AG04450 (cell line): ENCODE data around the gene ABLIM3. TPM values are rescaled to one million over a fixed set of nuclear protein-coding genes. Genes with fewer than 3 reads are reported as not detected.

Experiments used
- CTCF ChIA-PET: fragments of 300-600, 350-600 bp; formaldehyde crosslinking; extraction: SDS; loops from one replicate; lab custom pipeline; 2022; ENCODE audit warnings: antibody characterized with exemption, inconsistent platforms; lab: Charles Lee
- POLR2A ChIA-PET: fragments of 350-600 bp; formaldehyde crosslinking; extraction: SDS; loops from one replicate; lab custom pipeline; 2021; ENCODE audit warnings: antibody characterized with exemption, inconsistent platforms; lab: Yijun Ruan, JAX
- DNase-seq: peaks from one replicate; pipeline ENCODE4 v3.0.0-alpha.2; 2011; ENCODE audit warnings: low read depth, low spot score
- H3K27ac ChIP-seq: one replicate; pipeline ENCODE4 v1.5.1; 2012; ENCODE audit warnings: low read depth, low read length, control low read depth
- H3K27me3 ChIP-seq: one replicate; pipeline ENCODE4 v1.6.0; 2012; ENCODE audit warnings: low read length; ENCODE audit not compliant: control insufficient read depth, insufficient read depth
- H3K4me3 ChIP-seq: 2 replicates; pipeline ENCODE4 v1.5.1; 2011; ENCODE audit warnings: mild to moderate bottlenecking, low read depth, low read length, control low read depth
- H3K9me3 ChIP-seq: 2 replicates; pipeline ENCODE4 v1.5.1; 2012; ENCODE audit warnings: low read length; ENCODE audit not compliant: control insufficient read depth, insufficient read depth
- CTCF ChIP-seq: IDR thresholded peaks from 2 replicates; pipeline ENCODE4 v1.5.1; 2011; ENCODE audit warnings: low read depth, low read length, control low read depth, inconsistent platforms
- polyA plus RNA-seq: library from polyadenylated mRNA; depleted of rRNA; stranded (reverse); fragments of >200 nt; gene quantifications from 2 replicates; pipeline ENCODE4 v1.2.3, GENCODE V29; 2011

ABLIM3 gene
- polyA plus RNA-seq, 1 experiment = 52.6 TPM

GRCh38 chr5:149280124-149280523 lies 138.8 kb downstream of the ABLIM3 start:
- H3K9me3 ChIP-seq = no peaks in the 10 kb centered on the region
- no peak overlapping the region for H3K27ac ChIP-seq
- TF ChIP-seq CTCF = 0 out of 2 replicates have a peak, but pooled peaks have one; percentile 2
- ChIA-PET POLR2A (no interaction called here), CTCF (interaction anchor here (0.6 to 1.9 kb wide), 4 partner anchors 11 to 549 kb away, joined by 3 to 11 read pairs (median 4); no protein-coding TSS in a partner anchor)
- DNase-seq = no peak
- H3K4me3 ChIP-seq = no peak overlapping the region
- no peaks in the 10 kb centered on the region for H3K27me3 ChIP-seq

- Histone ChIP-seq H3K9me3 (no peaks in the 10 kb centered on the region), H3K27ac (no peak overlapping the region), H3K27me3 (no peaks in the 10 kb centered on the region), H3K4me3 (no peak overlapping the region)
- ChIA-PET CTCF (interaction anchor here (1.9 kb wide), 1 partner anchor 11 kb away, joined by 11 read pairs; no protein-coding TSS in a partner anchor), POLR2A (no interaction called here)
- no peak for TF ChIP-seq CTCF
- no peak for DNase-seq
Observed at GRCh38 chr5:149280802-149281201, 139.5 kb downstream of the ABLIM3 start.

GRCh38 chr5:149282027-149282965 lies 141.0 kb downstream of the ABLIM3 start:
- Histone ChIP-seq H3K27me3 (no peaks in the 10 kb centered on the region), H3K27ac (no peak overlapping the region), H3K4me3 (no peak overlapping the region), H3K9me3 (no peaks in the 10 kb centered on the region)
- POLR2A ChIA-PET = no interaction called here
- TF ChIP-seq CTCF = no peak
- CTCF ChIA-PET = no interaction called here
- DNase-seq = no peak

GRCh38 chr5:149282966-149283332 lies 141.7 kb downstream of the ABLIM3 start:
- no peak for TF ChIP-seq CTCF
- POLR2A ChIA-PET = no interaction called here

More at GRCh38 chr5:149282966-149283332, 141.7 kb downstream of the ABLIM3 start:
- DNase-seq = no peak
- H3K27ac ChIP-seq = no peak overlapping the region
- CTCF ChIA-PET = interaction anchor here (0.7 to 1.0 kb wide), 2 partner anchors 16 to 20 kb away, joined by 3 read pairs; no protein-coding TSS in a partner anchor
- no peaks in the 10 kb centered on the region for H3K9me3 ChIP-seq
- no peaks in the 10 kb centered on the region for H3K27me3 ChIP-seq
- H3K4me3 ChIP-seq = no peak overlapping the region
